Neural progenitor cell (in vitro differentiated cells): ENCODE data around the gene PUM1. TPM values are rescaled to one million over a fixed set of nuclear protein-coding genes. Genes with fewer than 3 reads are reported as not detected.

Experiments used
- DNase-seq: peaks from one replicate; pipeline ENCODE4 v3.0.0-alpha.2; 2016; ENCODE audit warnings: low spot score
- H2AFZ ChIP-seq: fragments of 200-600 bp; sonication (generic); replicated peaks from 2 replicates; pipeline ENCODE4 v1.6.1; 2016; ENCODE audit warnings: antibody characterized with exemption
- H3F3A ChIP-seq: fragments of 200-600 bp; sonication (generic); 2 replicates; pipeline ENCODE4 v1.6.1; 2016; ENCODE audit warnings: antibody characterized with exemption, low read depth
- H3K27ac ChIP-seq: fragments of 200-600 bp; sonication (generic); 2 replicates; pipeline ENCODE4 v1.5.1; 2016; ENCODE audit warnings: mild to moderate bottlenecking
- H3K27me3 ChIP-seq: fragments of 200-600 bp; sonication (generic); 2 replicates; pipeline ENCODE4 v1.6.1; 2016; ENCODE audit warnings: mild to moderate bottlenecking, moderate library complexity
- H3K36me3 ChIP-seq: fragments of 200-600 bp; sonication (generic); 2 replicates; pipeline ENCODE4 v1.5.1; 2016
- H3K4me1 ChIP-seq: fragments of 200-600 bp; sonication (generic); 2 replicates; pipeline ENCODE4 v1.6.1; 2016; ENCODE audit warnings: mixed run types
- H3K4me2 ChIP-seq: fragments of 200-600 bp; sonication (generic); 2 replicates; pipeline ENCODE4 v1.6.1; 2016
- H3K4me3 ChIP-seq: fragments of 200-600 bp; sonication (generic); 2 replicates; pipeline ENCODE4 v1.5.1; 2016
- H3K79me2 ChIP-seq: fragments of 200-600 bp; sonication (generic); 2 replicates; pipeline ENCODE4 v1.6.1; 2016; ENCODE audit warnings: low read depth
- H3K9ac ChIP-seq: fragments of 200-600 bp; sonication (generic); 2 replicates; pipeline ENCODE4 v1.6.1; 2016
- H3K9me3 ChIP-seq: fragments of 200-600 bp; sonication (generic); 2 replicates; pipeline ENCODE4 v1.5.1; 2016; ENCODE audit warnings: low read depth
- H4K20me1 ChIP-seq: fragments of 200-600 bp; sonication (generic); 2 replicates; pipeline ENCODE4 v1.6.1; 2016; ENCODE audit warnings: low read depth
- H3K27ac Mint-ChIP-seq: 3 replicates; pipeline ENCODE4 v1.8.0; 2021; ENCODE audit warnings: mixed read lengths
- H3K27me3 Mint-ChIP-seq: 2 replicates; pipeline ENCODE4 v1.8.0; 2022; ENCODE audit warnings: low read depth, mild to moderate bottlenecking, inconsistent platforms, moderate library complexity, mixed read lengths; ENCODE audit not compliant: insufficient read depth
- H3K36me3 Mint-ChIP-seq: 3 replicates; pipeline ENCODE4 v1.8.0; 2021; ENCODE audit warnings: mixed read lengths
- H3K4me1 Mint-ChIP-seq: 3 replicates; pipeline ENCODE4 v1.8.0; 2021; ENCODE audit warnings: mixed read lengths
- H3K4me3 Mint-ChIP-seq: 3 replicates; pipeline ENCODE4 v1.8.0; 2021; ENCODE audit warnings: mild to moderate bottlenecking, moderate library complexity, mixed read lengths
- H3K9me3 Mint-ChIP-seq: 3 replicates; pipeline ENCODE4 v1.8.0; 2020; ENCODE audit warnings: mixed read lengths
- EZH2 ChIP-seq: fragments of 200-600 bp; sonication (generic); IDR thresholded peaks from 2 replicates; pipeline ENCODE4 v1.6.1; 2017; ENCODE audit warnings: antibody characterized with exemption, mild to moderate bottlenecking, moderate library complexity
- EZH2phosphoT487 ChIP-seq: fragments of 200-600 bp; sonication (generic); IDR thresholded peaks from 2 replicates; pipeline ENCODE4 v1.6.1; 2017; ENCODE audit warnings: antibody characterized with exemption
- total RNA-seq: library from RNA; depleted of rRNA; stranded (reverse); fragments of >200 nt; gene quantifications from 2 replicates; pipeline ENCODE4 v1.2.3, GENCODE V29; 2015; ENCODE audit warnings: low replicate concordance
- TF ChIP-seq, protein P1 (sequence below): fragments of 200-600 bp; sonication (generic); IDR thresholded peaks from 2 replicates; pipeline ENCODE4 v1.5.1; 2017; ENCODE audit warnings: antibody characterized with exemption, mild to moderate bottlenecking

Gene PUM1
- total RNA-seq, 1 donor from 2014 or later, result 130 TPM

DNA sequence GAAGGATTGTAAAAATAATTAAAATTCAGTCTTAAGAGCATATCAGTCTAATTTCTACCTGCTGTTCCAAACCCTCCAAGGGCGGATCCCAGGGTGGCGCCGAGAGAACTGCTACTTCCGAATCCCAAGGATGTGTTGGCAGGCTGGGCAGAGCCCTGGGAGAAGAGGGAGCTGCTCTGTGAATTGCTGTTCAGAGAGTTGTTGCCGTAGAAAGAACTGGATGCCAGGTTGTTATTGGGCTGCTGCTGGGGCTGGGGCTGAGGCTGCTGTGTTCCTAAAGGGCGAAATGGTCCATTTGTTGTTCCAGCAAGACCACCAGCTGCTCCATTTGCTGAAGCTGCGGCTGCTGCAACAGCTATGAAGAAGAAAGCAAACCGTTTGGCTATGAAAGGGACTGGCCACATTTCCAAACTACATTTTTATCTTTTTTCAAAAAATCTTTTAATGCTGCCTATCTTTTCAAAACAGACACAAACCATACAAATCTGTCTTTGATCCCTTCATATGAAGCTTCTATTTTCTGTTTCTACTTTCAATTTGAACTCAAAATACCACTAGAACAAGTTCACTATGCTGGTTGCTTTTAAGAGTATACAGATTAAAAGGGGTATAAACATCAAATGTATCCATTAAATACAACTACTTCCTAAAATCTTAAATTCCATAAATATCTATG lies 99.5 kb downstream of the PUM1 start:
- H2AFZ ChIP-seq, result no peak overlapping the region
- peaks cover 42% of the 10 kb centered on the region for H3K36me3 ChIP-seq
- no peak overlapping the region for H3K9ac ChIP-seq
- H4K20me1 ChIP-seq, result peaks cover 74% of the 10 kb centered on the region
- Mint-ChIP-seq H3K36me3 (peaks cover 64% of the 10 kb centered on the region), H3K4me1 (no peaks in the 10 kb centered on the region), H3K4me3 (no peak overlapping the region), H3K27ac (no peak overlapping the region), H3K27me3 (peaks cover 2% of the 10 kb centered on the region), H3K9me3 (no peaks in the 10 kb centered on the region)
- no peak for TF ChIP-seq EZH2phosphoT487
- no peak for TF ChIP-seq EZH2
- TF ChIP-seq, protein P1, sequence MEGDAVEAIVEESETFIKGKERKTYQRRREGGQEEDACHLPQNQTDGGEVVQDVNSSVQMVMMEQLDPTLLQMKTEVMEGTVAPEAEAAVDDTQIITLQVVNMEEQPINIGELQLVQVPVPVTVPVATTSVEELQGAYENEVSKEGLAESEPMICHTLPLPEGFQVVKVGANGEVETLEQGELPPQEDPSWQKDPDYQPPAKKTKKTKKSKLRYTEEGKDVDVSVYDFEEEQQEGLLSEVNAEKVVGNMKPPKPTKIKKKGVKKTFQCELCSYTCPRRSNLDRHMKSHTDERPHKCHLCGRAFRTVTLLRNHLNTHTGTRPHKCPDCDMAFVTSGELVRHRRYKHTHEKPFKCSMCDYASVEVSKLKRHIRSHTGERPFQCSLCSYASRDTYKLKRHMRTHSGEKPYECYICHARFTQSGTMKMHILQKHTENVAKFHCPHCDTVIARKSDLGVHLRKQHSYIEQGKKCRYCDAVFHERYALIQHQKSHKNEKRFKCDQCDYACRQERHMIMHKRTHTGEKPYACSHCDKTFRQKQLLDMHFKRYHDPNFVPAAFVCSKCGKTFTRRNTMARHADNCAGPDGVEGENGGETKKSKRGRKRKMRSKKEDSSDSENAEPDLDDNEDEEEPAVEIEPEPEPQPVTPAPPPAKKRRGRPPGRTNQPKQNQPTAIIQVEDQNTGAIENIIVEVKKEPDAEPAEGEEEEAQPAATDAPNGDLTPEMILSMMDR, result no peak
- H3K27ac ChIP-seq, result peak overlapping the region; percentile 48
- H3F3A ChIP-seq, result peaks cover 38% of the 10 kb centered on the region
- no peaks in the 10 kb centered on the region for H3K4me1 ChIP-seq
- no peaks in the 10 kb centered on the region for H3K27me3 ChIP-seq
- H3K79me2 ChIP-seq, result peaks cover 98% of the 10 kb centered on the region
- H3K4me2 ChIP-seq, result no peak overlapping the region
- no peak overlapping the region for H3K4me3 ChIP-seq
- no peak for DNase-seq
- no peaks in the 10 kb centered on the region for H3K9me3 ChIP-seq

DNA sequence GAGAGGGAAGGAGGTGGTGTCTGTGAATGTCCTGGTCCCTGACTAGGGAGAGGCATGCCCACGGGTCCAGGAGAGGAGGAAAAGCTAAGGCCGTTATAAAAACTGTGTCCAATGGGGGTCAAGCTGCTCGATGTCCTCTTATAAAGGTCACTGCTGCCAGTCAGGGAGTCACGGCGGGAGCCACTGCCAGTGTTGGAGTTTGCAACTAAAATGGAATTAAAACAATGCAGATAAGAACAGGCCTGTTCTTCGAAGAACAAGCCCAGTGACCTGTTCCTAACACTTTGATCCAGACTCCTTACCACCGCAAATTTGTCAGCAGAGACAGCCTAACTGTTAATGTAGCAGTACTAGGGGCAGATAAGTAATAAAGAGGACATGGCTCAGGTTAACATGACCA lies 100.8 kb downstream of the PUM1 start:
- H3K4me3 Mint-ChIP-seq, result no peak overlapping the region
- no peak overlapping the region for H3K4me2 ChIP-seq
- no peaks in the 10 kb centered on the region for H3K4me1 Mint-ChIP-seq
- peaks cover 34% of the 10 kb centered on the region for H3F3A ChIP-seq
- no peaks in the 10 kb centered on the region for H3K4me1 ChIP-seq
- no peak overlapping the region for H2AFZ ChIP-seq
- no peak overlapping the region for H3K27ac Mint-ChIP-seq
- no peaks in the 10 kb centered on the region for H3K9me3 Mint-ChIP-seq
- no peaks in the 10 kb centered on the region for H3K9me3 ChIP-seq
- no peak overlapping the region for H3K27ac ChIP-seq
- H3K9ac ChIP-seq, result no peak overlapping the region
- H3K79me2 ChIP-seq, result peaks cover 98% of the 10 kb centered on the region
- peaks cover 68% of the 10 kb centered on the region for H4K20me1 ChIP-seq
- no peak for DNase-seq
- no peak for TF ChIP-seq EZH2
- TF ChIP-seq, protein P1, result no peak
- no peak for TF ChIP-seq EZH2phosphoT487
- H3K36me3 ChIP-seq, result peaks cover 32% of the 10 kb centered on the region
- H3K27me3 ChIP-seq, result no peaks in the 10 kb centered on the region
- H3K36me3 Mint-ChIP-seq, result peaks cover 70% of the 10 kb centered on the region
- peaks cover 2% of the 10 kb centered on the region for H3K27me3 Mint-ChIP-seq
- H3K4me3 ChIP-seq, result no peak overlapping the region

DNA sequence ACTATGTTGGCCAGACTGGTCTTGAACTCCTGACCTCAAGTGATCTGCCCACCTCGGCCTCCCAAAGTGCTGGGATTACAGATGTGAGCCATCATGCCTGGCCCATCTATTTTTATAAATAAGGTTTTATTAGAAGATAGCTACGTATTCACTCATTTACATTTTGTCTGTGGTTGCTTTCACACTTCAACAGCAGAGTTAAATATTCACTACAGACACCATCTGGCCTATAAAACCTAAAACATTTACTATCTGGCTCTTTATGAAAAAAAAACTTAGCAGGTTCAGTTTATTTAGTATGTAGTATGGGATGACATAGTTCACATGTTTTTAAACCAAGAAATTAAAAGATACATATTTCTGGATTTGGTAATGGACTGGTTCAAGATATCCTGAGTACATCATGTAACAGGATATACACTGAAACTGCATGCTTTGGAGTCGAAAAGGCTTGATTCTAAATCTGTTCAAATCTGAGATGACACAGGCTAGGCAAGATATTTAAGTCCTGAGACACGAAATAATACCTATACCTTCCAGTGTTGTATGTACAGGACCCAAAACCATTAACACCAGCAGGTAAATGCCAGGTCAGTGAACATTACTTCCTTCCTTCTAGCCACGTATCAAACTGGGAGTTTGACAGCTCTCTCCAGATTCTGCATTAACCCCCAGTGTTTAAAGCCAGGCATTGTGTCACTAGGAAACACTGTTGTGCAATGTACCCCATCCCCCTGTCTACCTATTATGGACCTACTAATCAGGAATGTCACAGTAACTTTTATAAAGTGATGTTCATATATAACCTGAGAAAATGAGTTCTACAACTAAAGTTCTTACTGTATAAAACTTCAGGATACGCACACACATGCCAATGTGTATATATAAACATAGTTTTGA lies 102.7 kb downstream of the PUM1 start:
- TF ChIP-seq EZH2phosphoT487, result no peak
- no peak for TF ChIP-seq EZH2
- TF ChIP-seq, protein P1, result no peak
- H3F3A ChIP-seq, result peaks cover 34% of the 10 kb centered on the region
- no peak overlapping the region for H3K9ac ChIP-seq
- peaks cover 68% of the 10 kb centered on the region for H4K20me1 ChIP-seq
- Mint-ChIP-seq H3K4me1 (no peaks in the 10 kb centered on the region), H3K4me3 (no peak overlapping the region), H3K36me3 (peaks cover 64% of the 10 kb centered on the region), H3K27me3 (no peaks in the 10 kb centered on the region), H3K27ac (no peak overlapping the region), H3K9me3 (no peaks in the 10 kb centered on the region)
- peaks cover 37% of the 10 kb centered on the region for H3K36me3 ChIP-seq
- no peak for DNase-seq
- H3K79me2 ChIP-seq, result peaks cover 98% of the 10 kb centered on the region
- no peak overlapping the region for H2AFZ ChIP-seq
- H3K9me3 ChIP-seq, result no peaks in the 10 kb centered on the region
- no peaks in the 10 kb centered on the region for H3K27me3 ChIP-seq
- no peak overlapping the region for H3K27ac ChIP-seq
- no peak overlapping the region for H3K4me3 ChIP-seq
- H3K4me2 ChIP-seq, result no peak overlapping the region
- H3K4me1 ChIP-seq, result no peaks in the 10 kb centered on the region
